ENCODE data around the gene PTPN1. TPM values are rescaled to one million over a fixed set of nuclear protein-coding genes. Genes with fewer than 3 reads are reported as not detected.

The PTPN1 gene
- total RNA-seq, 1 donor: 28.6 TPM

- no peaks in the 10 kb centered on the region for H4K20me1 ChIP-seq (ENCODE audit: insufficient read depth, low read length)
- H3K27ac ChIP-seq (ENCODE audit: low read depth, low read length): no peak overlapping the region
- H3K4me3 ChIP-seq (ENCODE audit: insufficient read depth, low read length): no peak overlapping the region
- H3K4me2 ChIP-seq (ENCODE audit: insufficient read depth, low read length): no peak overlapping the region
- H3K4me1 ChIP-seq (ENCODE audit: insufficient read depth, low read length): no peaks in the 10 kb centered on the region
- no peak for TF ChIP-seq CTCF (IDR thresholded peaks at IDR 0.05; ENCODE audit: extremely low read depth, low read depth, low read length)
- peaks cover 4% of the 10 kb centered on the region for H3K27me3 ChIP-seq (ENCODE audit: insufficient read depth, low read length)
- H3K36me3 ChIP-seq (ENCODE audit: insufficient read depth, low read length): no peaks in the 10 kb centered on the region
- H3K9me3 ChIP-seq (ENCODE audit: low read depth, low read length): no peaks in the 10 kb centered on the region
- no peak overlapping the region for H2AFZ ChIP-seq (ENCODE audit: low read length)
- DNase-seq (ENCODE audit: insufficient read length, low spot score, missing footprints): peak; percentile 76
- H3K79me2 ChIP-seq (ENCODE audit: insufficient read depth, low read length): no peaks in the 10 kb centered on the region
These were observed 91.6 kb downstream of the PTPN1 start for GRCh38 chr20:50601511-50602431.

GRCh38 chr20:50602432-50603088 is 92.4 kb downstream of the PTPN1 start:
- Histone ChIP-seq H3K79me2 (ENCODE audit: insufficient read depth, low read length) (no peaks in the 10 kb centered on the region), H3K36me3 (ENCODE audit: insufficient read depth, low read length) (no peaks in the 10 kb centered on the region)
- TF ChIP-seq CTCF (IDR thresholded peaks at IDR 0.05; ENCODE audit: extremely low read depth, low read depth, low read length): no peak

GRCh38 chr20:50604451-50604850 is 94.3 kb downstream of the PTPN1 start:
- no peak overlapping the region for H3K27ac ChIP-seq (ENCODE audit: low read depth, low read length)
- peaks cover 1% of the 10 kb centered on the region for H3K27me3 ChIP-seq (ENCODE audit: insufficient read depth, low read length)
- H2AFZ ChIP-seq (ENCODE audit: low read length): no peak overlapping the region
- no peaks in the 10 kb centered on the region for H3K36me3 ChIP-seq (ENCODE audit: insufficient read depth, low read length)
- H4K20me1 ChIP-seq (ENCODE audit: insufficient read depth, low read length): no peaks in the 10 kb centered on the region
- H3K4me2 ChIP-seq (ENCODE audit: insufficient read depth, low read length): no peak overlapping the region
- DNase-seq (ENCODE audit: insufficient read length, low spot score, missing footprints): peak; percentile 58
- no peaks in the 10 kb centered on the region for H3K9me3 ChIP-seq (ENCODE audit: low read depth, low read length)
- H3K4me3 ChIP-seq (ENCODE audit: insufficient read depth, low read length): no peak overlapping the region
- no peaks in the 10 kb centered on the region for H3K4me1 ChIP-seq (ENCODE audit: insufficient read depth, low read length)
- H3K79me2 ChIP-seq (ENCODE audit: insufficient read depth, low read length): no peaks in the 10 kb centered on the region
- TF ChIP-seq CTCF (IDR thresholded peaks at IDR 0.05; ENCODE audit: extremely low read depth, low read depth, low read length): no peak

More at GRCh38 chr20:50602432-50603088, 92.4 kb downstream of the PTPN1 start:
- H4K20me1 ChIP-seq (ENCODE audit: insufficient read depth, low read length): no peaks in the 10 kb centered on the region
- H3K9me3 ChIP-seq (ENCODE audit: low read depth, low read length): no peaks in the 10 kb centered on the region
- no peak overlapping the region for H2AFZ ChIP-seq (ENCODE audit: low read length)
- H3K4me2 ChIP-seq (ENCODE audit: insufficient read depth, low read length): no peak overlapping the region
- no peaks in the 10 kb centered on the region for H3K4me1 ChIP-seq (ENCODE audit: insufficient read depth, low read length)
- no peak overlapping the region for H3K4me3 ChIP-seq (ENCODE audit: insufficient read depth, low read length)
- no peak overlapping the region for H3K27ac ChIP-seq (ENCODE audit: low read depth, low read length)
- peak; percentile 80 for DNase-seq (ENCODE audit: insufficient read length, low spot score, missing footprints)
- peaks cover 4% of the 10 kb centered on the region for H3K27me3 ChIP-seq (ENCODE audit: insufficient read depth, low read length)

GRCh38 chr20:50605136-50605535 is 95.0 kb downstream of the PTPN1 start:
- no peaks in the 10 kb centered on the region for H3K36me3 ChIP-seq (ENCODE audit: insufficient read depth, low read length)

More at GRCh38 chr20:50605136-50605535, 95.0 kb downstream of the PTPN1 start:
- no peak overlapping the region for H3K27ac ChIP-seq (ENCODE audit: low read depth, low read length)
- H4K20me1 ChIP-seq (ENCODE audit: insufficient read depth, low read length): no peaks in the 10 kb centered on the region
- TF ChIP-seq CTCF (IDR thresholded peaks at IDR 0.05; ENCODE audit: extremely low read depth, low read depth, low read length): no peak
- H3K4me3 ChIP-seq (ENCODE audit: insufficient read depth, low read length): no peak overlapping the region
- H3K4me2 ChIP-seq (ENCODE audit: insufficient read depth, low read length): no peak overlapping the region
- no peak overlapping the region for H2AFZ ChIP-seq (ENCODE audit: low read length)
- no peaks in the 10 kb centered on the region for H3K4me1 ChIP-seq (ENCODE audit: insufficient read depth, low read length)
- no peaks in the 10 kb centered on the region for H3K27me3 ChIP-seq (ENCODE audit: insufficient read depth, low read length)
- DNase-seq (ENCODE audit: insufficient read length, low spot score, missing footprints): peak; percentile 72
- no peaks in the 10 kb centered on the region for H3K9me3 ChIP-seq (ENCODE audit: low read depth, low read length)
- no peaks in the 10 kb centered on the region for H3K79me2 ChIP-seq (ENCODE audit: insufficient read depth, low read length)

Data from osteoblast (primary cell).